Activated B cell treated with CpG ODN at 0.5 μM for 24 hours (primary cell): ENCODE measurements around the gene TBC1D22A. TPM values are rescaled to one million over a fixed set of nuclear protein-coding genes. Genes with fewer than 3 reads are reported as not detected.

Experiments
- ATAC-seq: fragments of 200-7000 bp; cut with Tn5 transposase; one replicate; pipeline ENCODE4 v1.10.0; 2021; ENCODE audit warnings: low read depth, mild to moderate bottlenecking, moderate library complexity
- CTCF ChIA-PET: fragments of 350-600 bp; sonication (Branson Sonifier 250); formaldehyde crosslinking; loops from one replicate; lab custom pipeline; 2021; ENCODE audit warnings: antibody characterized with exemption; lab: Charles Lee
- POLR2A ChIA-PET: fragments of 350-600 bp; sonication (Branson Sonifier 250); formaldehyde crosslinking; loops from one replicate; lab custom pipeline; 2021; ENCODE audit warnings: antibody characterized with exemption; lab: Charles Lee
- DNase-seq: peaks from one replicate; pipeline ENCODE4 v3.0.0; 2022
- H3K27ac Mint-ChIP-seq: one replicate; pipeline ENCODE4 v1.8.0; 2020; ENCODE audit warnings: mixed read lengths
- H3K27me3 Mint-ChIP-seq: one replicate; pipeline ENCODE4 v1.8.0; 2021; ENCODE audit warnings: mixed read lengths
- H3K36me3 Mint-ChIP-seq: one replicate; pipeline ENCODE4 v1.8.0; 2021; ENCODE audit warnings: low read depth, mixed read lengths
- H3K4me1 Mint-ChIP-seq: one replicate; pipeline ENCODE4 v1.8.0; 2021; ENCODE audit warnings: mixed read lengths
- H3K4me3 Mint-ChIP-seq: one replicate; pipeline ENCODE4 v1.8.0; 2020; ENCODE audit warnings: mild to moderate bottlenecking, mixed read lengths
- H3K9me3 Mint-ChIP-seq: one replicate; pipeline ENCODE4 v1.8.0; 2020; ENCODE audit warnings: mixed read lengths
- intact Hi-C: fragments of 100-400 bp; cut with micrococcal nuclease; formaldehyde crosslinking; loops from one replicate; pipeline ENCODE4 v1.15.1; 2024
- total RNA-seq: library from RNA; stranded (reverse); gene quantifications from 2 replicates; pipeline ENCODE4 v1.2.3, GENCODE V29; 2022
- TF ChIP-seq, protein P1 (sequence below): fragments of 200-600 bp; IDR thresholded peaks from one replicate; pipeline ENCODE4 v1.8.0; 2022; ENCODE audit warnings: antibody characterized with exemption, mild to moderate bottlenecking

TBC1D22A gene
- total RNA-seq, 1 donor from 2014 or later = 85.9 TPM

DNA sequence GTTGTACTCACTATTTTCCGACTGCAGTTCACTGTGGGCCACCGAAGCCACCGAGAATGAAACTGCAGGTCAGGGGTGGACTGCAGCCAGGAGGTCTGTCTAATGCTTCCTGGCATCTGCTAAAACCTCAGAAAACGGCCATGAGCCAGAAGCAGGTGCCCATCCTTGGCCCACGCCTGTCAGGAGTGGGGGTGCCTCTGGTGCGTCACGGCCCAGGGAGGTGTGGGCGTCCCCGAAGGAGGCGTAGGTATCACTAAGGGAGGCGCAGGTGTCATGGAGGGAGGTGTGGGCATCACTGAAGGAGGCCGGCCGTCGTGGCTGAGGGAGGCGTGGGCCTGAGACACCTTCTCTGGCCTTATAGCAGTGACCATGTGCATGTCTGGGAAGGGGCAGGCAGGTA, 456.2 kb downstream of the TBC1D22A start:
- H3K36me3 Mint-ChIP-seq = no peaks in the 10 kb centered on the region
- intact Hi-C loops = no loop called here
- H3K4me1 Mint-ChIP-seq = no peaks in the 10 kb centered on the region
- ATAC-seq (no peak), DNase-seq (no peak)
- H3K9me3 Mint-ChIP-seq = peaks cover 2% of the 10 kb centered on the region
- no peak overlapping the region for H3K27ac Mint-ChIP-seq
- TF ChIP-seq, protein P1, sequence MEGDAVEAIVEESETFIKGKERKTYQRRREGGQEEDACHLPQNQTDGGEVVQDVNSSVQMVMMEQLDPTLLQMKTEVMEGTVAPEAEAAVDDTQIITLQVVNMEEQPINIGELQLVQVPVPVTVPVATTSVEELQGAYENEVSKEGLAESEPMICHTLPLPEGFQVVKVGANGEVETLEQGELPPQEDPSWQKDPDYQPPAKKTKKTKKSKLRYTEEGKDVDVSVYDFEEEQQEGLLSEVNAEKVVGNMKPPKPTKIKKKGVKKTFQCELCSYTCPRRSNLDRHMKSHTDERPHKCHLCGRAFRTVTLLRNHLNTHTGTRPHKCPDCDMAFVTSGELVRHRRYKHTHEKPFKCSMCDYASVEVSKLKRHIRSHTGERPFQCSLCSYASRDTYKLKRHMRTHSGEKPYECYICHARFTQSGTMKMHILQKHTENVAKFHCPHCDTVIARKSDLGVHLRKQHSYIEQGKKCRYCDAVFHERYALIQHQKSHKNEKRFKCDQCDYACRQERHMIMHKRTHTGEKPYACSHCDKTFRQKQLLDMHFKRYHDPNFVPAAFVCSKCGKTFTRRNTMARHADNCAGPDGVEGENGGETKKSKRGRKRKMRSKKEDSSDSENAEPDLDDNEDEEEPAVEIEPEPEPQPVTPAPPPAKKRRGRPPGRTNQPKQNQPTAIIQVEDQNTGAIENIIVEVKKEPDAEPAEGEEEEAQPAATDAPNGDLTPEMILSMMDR = no peak
- H3K4me3 Mint-ChIP-seq = no peak overlapping the region
- POLR2A ChIA-PET = no interaction called here
- CTCF ChIA-PET = no interaction called here
- no peaks in the 10 kb centered on the region for H3K27me3 Mint-ChIP-seq

DNA sequence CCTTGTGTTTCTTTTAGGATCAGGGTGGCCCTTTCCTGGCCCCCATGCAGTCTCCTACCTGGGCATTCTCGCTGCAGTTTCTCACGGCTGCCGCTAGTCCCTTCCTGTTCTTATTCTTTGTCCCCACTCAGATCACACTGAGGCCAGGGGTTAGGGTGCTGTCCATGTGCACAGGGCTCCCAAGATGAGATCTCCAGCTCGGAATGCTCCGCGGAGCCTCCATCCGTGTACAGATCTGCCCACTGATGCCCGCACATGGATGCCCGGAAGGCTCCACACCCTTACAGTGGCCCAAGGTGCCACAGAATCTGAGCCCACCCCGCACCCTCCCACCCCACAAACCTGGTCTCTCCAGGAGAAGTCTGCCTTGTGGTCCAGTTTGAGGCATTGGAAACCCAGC, 457.3 kb downstream of the TBC1D22A start:
- Mint-ChIP-seq H3K9me3 (peaks cover 2% of the 10 kb centered on the region), H3K4me3 (no peak overlapping the region), H3K27me3 (no peaks in the 10 kb centered on the region), H3K27ac (no peak overlapping the region), H3K4me1 (no peaks in the 10 kb centered on the region), H3K36me3 (no peaks in the 10 kb centered on the region)
- intact Hi-C loops = no loop called here
- no peak for ATAC-seq
- DNase-seq = no peak
- POLR2A ChIA-PET = no interaction called here
- TF ChIP-seq, protein P1 = no peak
- CTCF ChIA-PET = no interaction called here

DNA sequence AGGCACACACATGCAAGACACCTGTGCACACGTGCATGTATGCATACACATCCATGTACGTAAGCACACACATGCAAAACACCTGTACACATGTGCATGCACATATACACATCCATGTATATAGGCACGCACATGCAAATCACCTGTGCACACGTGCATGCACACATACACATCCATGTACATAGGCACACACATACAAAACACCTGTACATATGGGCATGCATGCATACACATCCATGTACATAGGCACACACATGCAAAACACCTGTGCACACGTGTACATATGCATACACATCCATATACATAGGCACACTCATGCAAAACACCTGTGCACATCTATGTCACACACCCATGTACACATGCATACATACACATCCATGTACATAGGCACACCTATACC, 458.3 kb downstream of the TBC1D22A start:
- CTCF ChIA-PET = no interaction called here
- H3K4me1 Mint-ChIP-seq = no peaks in the 10 kb centered on the region
- no peak overlapping the region for H3K27ac Mint-ChIP-seq
- intact Hi-C loops = no loop called here
- ATAC-seq = no peak
- no peaks in the 10 kb centered on the region for H3K27me3 Mint-ChIP-seq
- DNase-seq = no peak
- H3K36me3 Mint-ChIP-seq = no peaks in the 10 kb centered on the region
- TF ChIP-seq, protein P1 = no peak
- H3K4me3 Mint-ChIP-seq = no peak overlapping the region
- POLR2A ChIA-PET = no interaction called here
- peaks cover 2% of the 10 kb centered on the region for H3K9me3 Mint-ChIP-seq

DNA sequence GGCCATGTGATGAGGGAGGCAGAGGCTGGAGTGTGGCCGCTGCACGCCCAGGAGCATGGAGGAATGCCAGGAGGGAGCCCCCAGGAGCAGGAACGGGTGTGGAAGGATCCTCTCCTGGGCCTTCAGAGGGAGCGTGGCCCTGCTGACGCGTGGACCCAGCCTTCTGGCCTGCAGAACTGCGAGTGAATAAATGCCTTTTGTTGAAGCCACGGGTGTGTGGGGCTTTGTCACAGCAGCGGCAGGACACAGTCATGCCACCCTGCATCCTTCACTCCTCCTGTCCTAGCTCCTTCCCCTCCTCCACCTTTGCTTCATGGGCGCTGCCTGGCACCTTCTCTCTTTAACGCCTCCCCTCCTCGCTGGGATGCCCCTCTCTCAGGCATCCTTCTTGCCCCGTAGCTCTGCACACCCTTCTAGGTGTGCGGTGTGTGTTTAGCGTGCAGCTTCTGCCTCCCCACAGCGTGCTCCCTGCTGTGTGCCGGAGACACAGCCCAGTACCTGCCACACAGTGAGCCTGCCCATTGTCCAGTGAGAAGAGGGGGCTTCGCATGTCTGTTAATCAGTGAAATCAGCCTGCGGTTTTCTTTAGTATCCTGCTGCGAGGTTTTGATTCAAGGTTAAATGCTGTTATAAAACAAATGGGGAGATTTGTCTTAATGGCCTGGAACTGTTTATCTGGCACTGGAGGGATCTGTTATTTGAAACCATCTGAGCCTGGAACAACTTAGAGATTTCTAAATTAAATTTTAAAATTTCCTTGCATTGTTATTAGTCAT, 459.6 kb downstream of the TBC1D22A start:
- H3K27me3 Mint-ChIP-seq = no peaks in the 10 kb centered on the region
- no peak for DNase-seq
- no peak overlapping the region for H3K27ac Mint-ChIP-seq
- H3K36me3 Mint-ChIP-seq = no peaks in the 10 kb centered on the region
- H3K4me3 Mint-ChIP-seq = no peak overlapping the region
- H3K4me1 Mint-ChIP-seq = no peaks in the 10 kb centered on the region
- ATAC-seq = no peak
- peaks cover 2% of the 10 kb centered on the region for H3K9me3 Mint-ChIP-seq
- ChIA-PET POLR2A (no interaction called here), CTCF (no interaction called here)
- TF ChIP-seq, protein P1 = no peak
- intact Hi-C loops = no loop called here

Other genes starting within 250 kb of the TBC1D22A start
- 9.0 and 12.3 TPM in 2 replicates for gene CELSR1, start 225.0 kb upstream of the TBC1D22A start, total RNA-seq
- gene GRAMD4, start 142.3 kb upstream of the TBC1D22A start, total RNA-seq = 39.3 and 45.6 TPM in 2 replicates
- gene CERK, start 24.4 kb upstream of the TBC1D22A start, total RNA-seq = 13.8 and 16.9 TPM in 2 replicates